ENCODE data around the gene S100A14. TPM values are rescaled to one million over a fixed set of nuclear protein-coding genes. Genes with fewer than 3 reads are reported as not detected.

Gene S100A14
- polyA plus RNA-seq, 1 of the 3 experiments (the other 2 are of a cell fraction), result 0.15 TPM

GRCh38 chr1:153652805-153653500 is 36.8 kb upstream of the S100A14 start:
- no peak overlapping the region for H3K27ac ChIP-seq (ENCODE audit: low read depth in 2 of 2, low read length in 1 of 2)
- POLR2A ChIA-PET, result no interaction called here
- H3K9ac ChIP-seq, result no peak overlapping the region
- no peak overlapping the region for H3K4me2 ChIP-seq
- no peaks in the 10 kb centered on the region for H3K79me2 ChIP-seq (ENCODE audit: insufficient read depth)
- no peaks in the 10 kb centered on the region for H3K9me3 ChIP-seq
- no peak overlapping the region for H2AFZ ChIP-seq (ENCODE audit: low read depth)
- no peaks in the 10 kb centered on the region for H3F3A ChIP-seq (replicated peaks; ENCODE audit: insufficient read depth)
- CTCF ChIA-PET, result interaction anchor here (1.2 to 1.7 kb wide), 2 partner anchors 25 to 82 kb away, joined by 3 to 7 read pairs; no protein-coding TSS in a partner anchor
- H3K4me1 ChIP-seq (ENCODE audit: control insufficient read depth in 1 of 2, insufficient read depth in 2 of 2, low read depth in 1 of 2, low read length in 1 of 2), result peaks cover 0 to 10% of the 10 kb centered on the region in 2 experiments; a peak in 1 of 4 replicates
- no peak for DNase-seq
- no peaks in the 10 kb centered on the region for H3K27me3 ChIP-seq (ENCODE audit: insufficient read depth)
- no peaks in the 10 kb centered on the region for H3K36me3 ChIP-seq (replicated peaks in 1 of 2; ENCODE audit: control insufficient read depth in 1 of 2, insufficient read depth in 2 of 2, low read length in 1 of 2)
- WGBS (ENCODE audit: low lambda C conversion rate), result 82% methylated on average over 3 of the region's 3 CpGs
- no peak overlapping the region for H3K4me3 ChIP-seq (ENCODE audit: low read depth in 2 of 2, low read length in 1 of 2)
- no peaks in the 10 kb centered on the region for H3K9me2 ChIP-seq
- no peak for TF ChIP-seq SMC3 (IDR thresholded peaks at IDR 0.05; ENCODE audit: low read depth, low read length)
- peak; percentile 20; the same call in 1 of the 2 replicates for TF ChIP-seq FOSL2 (IDR thresholded peaks at IDR 0.05; ENCODE audit: borderline replicate concordance, low read depth)
- H4K20me1 ChIP-seq (ENCODE audit: insufficient read depth), result no peaks in the 10 kb centered on the region

- WGBS (ENCODE audit: low lambda C conversion rate), result 88% methylated on average over 1 of the region's 1 CpG
- Histone ChIP-seq H3K27ac (ENCODE audit: low read depth in 2 of 2, low read length in 1 of 2) (no peak overlapping the region), H3K9me3 (no peaks in the 10 kb centered on the region), H2AFZ (ENCODE audit: low read depth) (no peak overlapping the region), H3K27me3 (ENCODE audit: insufficient read depth) (no peaks in the 10 kb centered on the region), H3K9ac (no peak overlapping the region), H3K36me3 (replicated peaks in 1 of 2; ENCODE audit: control insufficient read depth in 1 of 2, insufficient read depth in 2 of 2, low read length in 1 of 2) (peaks cover 0 to 1% of the 10 kb centered on the region in 2 experiments), H3F3A (replicated peaks; ENCODE audit: insufficient read depth) (no peaks in the 10 kb centered on the region), H3K9me2 (no peaks in the 10 kb centered on the region), H3K4me3 (ENCODE audit: low read depth in 2 of 2, low read length in 1 of 2) (no peak overlapping the region), H3K4me2 (no peak overlapping the region), H3K4me1 (ENCODE audit: control insufficient read depth in 1 of 2, insufficient read depth in 2 of 2, low read depth in 1 of 2, low read length in 1 of 2) (peaks cover 0 to 10% of the 10 kb centered on the region in 2 experiments; a peak in 1 of 4 replicates), H3K79me2 (ENCODE audit: insufficient read depth) (no peaks in the 10 kb centered on the region), H4K20me1 (ENCODE audit: insufficient read depth) (no peaks in the 10 kb centered on the region)
- CTCF ChIA-PET, result interaction anchor here (1.7 kb wide), 1 partner anchor 26 kb away, joined by 7 read pairs; no protein-coding TSS in a partner anchor
- POLR2A ChIA-PET, result interaction anchor here (0.8 kb wide), 1 partner anchor 14 kb away, joined by 3 read pairs; no protein-coding TSS in a partner anchor
- no peak for DNase-seq
- no peak for TF ChIP-seq RCOR1 (IDR thresholded peaks at IDR 0.05; ENCODE audit: low read length)
- TF ChIP-seq FOXJ3 (CRISPR knock-in tag; IDR thresholded peaks at IDR 0.05), result no peak
- TF ChIP-seq CTCF (IDR thresholded peaks at IDR 0.05), result no peak
- no peak for TF ChIP-seq TCF12 (IDR thresholded peaks at IDR 0.05)
- TF ChIP-seq PBX3 (IDR thresholded peaks at IDR 0.05), result no peak
- no peak for TF ChIP-seq GABPA (IDR thresholded peaks at IDR 0.05; ENCODE audit: low read depth)
- TF ChIP-seq GATA2 (CRISPR knock-in tag; IDR thresholded peaks at IDR 0.05), result no peak
- no peak for TF ChIP-seq MEF2A (IDR thresholded peaks at IDR 0.05; ENCODE audit: borderline replicate concordance, low read depth)
- TF ChIP-seq FOSL2 (IDR thresholded peaks at IDR 0.05; ENCODE audit: borderline replicate concordance, low read depth), result no peak
- TF ChIP-seq RFX5 (IDR thresholded peaks at IDR 0.05; ENCODE audit: low read length), result no peak
- TF ChIP-seq USF1 (IDR thresholded peaks at IDR 0.05; ENCODE audit: borderline replicate concordance, low read depth), result no peak
- no peak for TF ChIP-seq RXRA (IDR thresholded peaks at IDR 0.05; ENCODE audit: borderline replicate concordance, low read depth)
- TF ChIP-seq RAD21 (IDR thresholded peaks at IDR 0.05; ENCODE audit: low read length), result no peak
- no peak for TF ChIP-seq CHD2 (IDR thresholded peaks at IDR 0.05; ENCODE audit: low read length, partially characterized antibody)
- TF ChIP-seq TAF1 (IDR thresholded peaks at IDR 0.05; ENCODE audit: borderline replicate concordance, low read depth, low read length), result no peak
- TF ChIP-seq JUND (IDR thresholded peaks at IDR 0.05), result no peak
- no peak for TF ChIP-seq USF2 (IDR thresholded peaks at IDR 0.05; ENCODE audit: borderline replicate concordance, low read depth, low read length)
- TF ChIP-seq ZBTB33 (IDR thresholded peaks at IDR 0.05; ENCODE audit: borderline replicate concordance, low read depth), result no peak
- TF ChIP-seq SMC3 (IDR thresholded peaks at IDR 0.05; ENCODE audit: low read depth, low read length), result no peak
Observed at GRCh38 chr1:153651771-153652170, 35.6 kb upstream of the S100A14 start.

Data from SK-N-SH (cell line).